ENCODE measurements around the gene ADARB1.

The ADARB1 gene

DNA sequence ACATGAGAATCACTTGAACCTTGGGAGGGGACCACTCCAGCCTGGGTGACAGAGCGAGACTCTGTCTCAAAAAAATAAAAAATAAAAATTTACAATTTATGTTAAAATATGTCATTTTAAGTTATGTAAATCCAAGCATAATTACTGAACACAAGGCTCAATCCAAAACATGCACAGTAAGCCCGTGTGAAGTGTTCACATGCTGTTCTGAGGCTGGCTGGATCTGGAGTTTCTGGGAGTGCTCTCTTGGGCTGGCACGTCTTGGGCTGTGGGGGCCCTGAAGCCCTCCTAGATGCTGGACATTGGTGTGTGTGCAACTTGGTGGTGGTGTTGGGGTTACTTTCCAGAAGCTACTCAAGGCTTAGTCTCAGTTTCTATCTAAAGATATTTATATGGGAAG lies 25.2 kb downstream of the ADARB1 start:
- TF ChIP-seq OSR1 (CRISPR knock-in tag; IDR thresholded peaks at IDR 0.05): no peak
- no peak for TF ChIP-seq ZFP30 (CRISPR knock-in tag; IDR thresholded peaks at IDR 0.05)
- no peak for TF ChIP-seq SNAI2 (CRISPR knock-in tag; IDR thresholded peaks at IDR 0.05)
- TF ChIP-seq ESRRG (CRISPR knock-in tag; IDR thresholded peaks at IDR 0.05): no peak
- TF ChIP-seq ZC3H10 (CRISPR knock-in tag; IDR thresholded peaks at IDR 0.05): no peak
- TF ChIP-seq ISL1 (CRISPR knock-in tag; IDR thresholded peaks at IDR 0.05): no peak
- no peak for TF ChIP-seq TCF4 (CRISPR knock-in tag; IDR thresholded peaks at IDR 0.05; ENCODE audit: borderline replicate concordance)
- TF ChIP-seq ARNTL (CRISPR knock-in tag; IDR thresholded peaks at IDR 0.05; ENCODE audit: borderline replicate concordance, low read depth): no peak
- TF ChIP-seq, protein P1, sequence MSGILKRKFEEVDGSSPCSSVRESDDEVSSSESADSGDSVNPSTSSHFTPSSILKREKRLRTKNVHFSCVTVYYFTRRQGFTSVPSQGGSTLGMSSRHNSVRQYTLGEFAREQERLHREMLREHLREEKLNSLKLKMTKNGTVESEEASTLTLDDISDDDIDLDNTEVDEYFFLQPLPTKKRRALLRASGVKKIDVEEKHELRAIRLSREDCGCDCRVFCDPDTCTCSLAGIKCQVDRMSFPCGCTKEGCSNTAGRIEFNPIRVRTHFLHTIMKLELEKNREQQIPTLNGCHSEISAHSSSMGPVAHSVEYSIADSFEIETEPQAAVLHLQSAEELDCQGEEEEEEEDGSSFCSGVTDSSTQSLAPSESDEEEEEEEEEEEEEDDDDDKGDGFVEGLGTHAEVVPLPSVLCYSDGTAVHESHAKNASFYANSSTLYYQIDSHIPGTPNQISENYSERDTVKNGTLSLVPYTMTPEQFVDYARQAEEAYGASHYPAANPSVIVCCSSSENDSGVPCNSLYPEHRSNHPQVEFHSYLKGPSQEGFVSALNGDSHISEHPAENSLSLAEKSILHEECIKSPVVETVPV (CRISPR knock-in tag; IDR thresholded peaks at IDR 0.05): no peak
- no peak for TF ChIP-seq CSDC2 (CRISPR knock-in tag; IDR thresholded peaks at IDR 0.05)
- TF ChIP-seq ZNF70 (CRISPR knock-in tag; IDR thresholded peaks at IDR 0.05): no peak
- no peak for TF ChIP-seq CREB5 (CRISPR knock-in tag; IDR thresholded peaks at IDR 0.05; ENCODE audit: low read depth)
- no peak for TF ChIP-seq GLIS3 (CRISPR knock-in tag; IDR thresholded peaks at IDR 0.05)
- TF ChIP-seq ZNF8 (CRISPR knock-in tag; IDR thresholded peaks at IDR 0.05): no peak
- TF ChIP-seq POU6F1 (CRISPR knock-in tag; IDR thresholded peaks at IDR 0.05; ENCODE audit: borderline replicate concordance, low read depth): no peak
- TF ChIP-seq TSHZ2 (CRISPR knock-in tag; IDR thresholded peaks at IDR 0.05): no peak
- TF ChIP-seq BACH2 (CRISPR knock-in tag; IDR thresholded peaks at IDR 0.05; ENCODE audit: borderline replicate concordance): no peak
- no peak for TF ChIP-seq TOX (CRISPR knock-in tag; IDR thresholded peaks at IDR 0.05; ENCODE audit: borderline replicate concordance)
- TF ChIP-seq ZNF565 (CRISPR knock-in tag; conservative IDR thresholded peaks at IDR 0.05; ENCODE audit: low read depth): no peak

DNA sequence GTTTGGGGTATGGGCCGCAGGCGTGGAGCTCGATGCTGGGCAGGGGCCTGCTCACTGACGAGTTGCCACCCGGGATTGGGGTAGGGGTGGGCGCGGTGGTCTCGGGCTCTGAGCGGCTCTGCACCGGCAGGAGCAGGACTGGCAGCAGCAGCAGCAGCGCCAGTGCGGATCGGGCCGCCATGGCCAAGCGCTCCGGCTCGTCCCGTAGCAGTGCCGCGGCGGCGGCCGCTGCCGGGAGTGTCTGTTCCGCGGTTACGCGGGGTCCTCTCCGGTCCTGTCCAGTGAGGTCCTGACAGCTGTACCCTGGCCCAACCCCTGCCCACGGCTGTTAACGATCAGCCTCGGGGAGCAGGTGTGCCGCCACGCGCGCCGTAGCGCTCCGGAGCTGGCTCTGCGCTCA lies 26.5 kb downstream of the ADARB1 start:
- ATAC-seq: no peak
- no peak for TF ChIP-seq TOX (CRISPR knock-in tag; IDR thresholded peaks at IDR 0.05; ENCODE audit: borderline replicate concordance)
- TF ChIP-seq ZFP30 (CRISPR knock-in tag; IDR thresholded peaks at IDR 0.05): no peak
- no peak for TF ChIP-seq ZC3H10 (CRISPR knock-in tag; IDR thresholded peaks at IDR 0.05)
- TF ChIP-seq RARB (CRISPR knock-in tag; IDR thresholded peaks at IDR 0.05): no peak
- TF ChIP-seq TCF4 (CRISPR knock-in tag; IDR thresholded peaks at IDR 0.05; ENCODE audit: borderline replicate concordance): no peak
- TF ChIP-seq BACH2 (CRISPR knock-in tag; IDR thresholded peaks at IDR 0.05; ENCODE audit: borderline replicate concordance): no peak
- no peak for TF ChIP-seq PPARA (CRISPR knock-in tag; IDR thresholded peaks at IDR 0.05; ENCODE audit: borderline replicate concordance)
- no peak for TF ChIP-seq CSDC2 (CRISPR knock-in tag; IDR thresholded peaks at IDR 0.05)

More for the DNA sequence above, 25.2 kb downstream of the ADARB1 start:
- ATAC-seq: no peak

GRCh38 chr21:45102391-45102932 lies 28.1 kb downstream of the ADARB1 start:
- peak; percentile 88 for ATAC-seq
- TF ChIP-seq TCF4 (CRISPR knock-in tag; IDR thresholded peaks at IDR 0.05; ENCODE audit: borderline replicate concordance): no peak
- TF ChIP-seq ZNF70 (CRISPR knock-in tag; IDR thresholded peaks at IDR 0.05): no peak
- TF ChIP-seq ZFP30 (CRISPR knock-in tag; IDR thresholded peaks at IDR 0.05): no peak
- TF ChIP-seq, protein P1 (CRISPR knock-in tag; IDR thresholded peaks at IDR 0.05): no peak
- TF ChIP-seq ZC3H10 (CRISPR knock-in tag; IDR thresholded peaks at IDR 0.05): no peak
- no peak for TF ChIP-seq POU6F1 (CRISPR knock-in tag; IDR thresholded peaks at IDR 0.05; ENCODE audit: borderline replicate concordance, low read depth)
- TF ChIP-seq, protein P2, sequence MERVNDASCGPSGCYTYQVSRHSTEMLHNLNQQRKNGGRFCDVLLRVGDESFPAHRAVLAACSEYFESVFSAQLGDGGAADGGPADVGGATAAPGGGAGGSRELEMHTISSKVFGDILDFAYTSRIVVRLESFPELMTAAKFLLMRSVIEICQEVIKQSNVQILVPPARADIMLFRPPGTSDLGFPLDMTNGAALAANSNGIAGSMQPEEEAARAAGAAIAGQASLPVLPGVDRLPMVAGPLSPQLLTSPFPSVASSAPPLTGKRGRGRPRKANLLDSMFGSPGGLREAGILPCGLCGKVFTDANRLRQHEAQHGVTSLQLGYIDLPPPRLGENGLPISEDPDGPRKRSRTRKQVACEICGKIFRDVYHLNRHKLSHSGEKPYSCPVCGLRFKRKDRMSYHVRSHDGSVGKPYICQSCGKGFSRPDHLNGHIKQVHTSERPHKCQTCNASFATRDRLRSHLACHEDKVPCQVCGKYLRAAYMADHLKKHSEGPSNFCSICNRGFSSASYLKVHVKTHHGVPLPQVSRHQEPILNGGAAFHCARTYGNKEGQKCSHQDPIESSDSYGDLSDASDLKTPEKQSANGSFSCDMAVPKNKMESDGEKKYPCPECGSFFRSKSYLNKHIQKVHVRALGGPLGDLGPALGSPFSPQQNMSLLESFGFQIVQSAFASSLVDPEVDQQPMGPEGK (CRISPR knock-in tag; IDR thresholded peaks at IDR 0.05; ENCODE audit: borderline replicate concordance): no peak
- no peak for TF ChIP-seq GLIS3 (CRISPR knock-in tag; IDR thresholded peaks at IDR 0.05)
- no peak for TF ChIP-seq PPARA (CRISPR knock-in tag; IDR thresholded peaks at IDR 0.05; ENCODE audit: borderline replicate concordance)
